ENCODE measurements around the gene ANKS1B.

The ANKS1B gene

DNA sequence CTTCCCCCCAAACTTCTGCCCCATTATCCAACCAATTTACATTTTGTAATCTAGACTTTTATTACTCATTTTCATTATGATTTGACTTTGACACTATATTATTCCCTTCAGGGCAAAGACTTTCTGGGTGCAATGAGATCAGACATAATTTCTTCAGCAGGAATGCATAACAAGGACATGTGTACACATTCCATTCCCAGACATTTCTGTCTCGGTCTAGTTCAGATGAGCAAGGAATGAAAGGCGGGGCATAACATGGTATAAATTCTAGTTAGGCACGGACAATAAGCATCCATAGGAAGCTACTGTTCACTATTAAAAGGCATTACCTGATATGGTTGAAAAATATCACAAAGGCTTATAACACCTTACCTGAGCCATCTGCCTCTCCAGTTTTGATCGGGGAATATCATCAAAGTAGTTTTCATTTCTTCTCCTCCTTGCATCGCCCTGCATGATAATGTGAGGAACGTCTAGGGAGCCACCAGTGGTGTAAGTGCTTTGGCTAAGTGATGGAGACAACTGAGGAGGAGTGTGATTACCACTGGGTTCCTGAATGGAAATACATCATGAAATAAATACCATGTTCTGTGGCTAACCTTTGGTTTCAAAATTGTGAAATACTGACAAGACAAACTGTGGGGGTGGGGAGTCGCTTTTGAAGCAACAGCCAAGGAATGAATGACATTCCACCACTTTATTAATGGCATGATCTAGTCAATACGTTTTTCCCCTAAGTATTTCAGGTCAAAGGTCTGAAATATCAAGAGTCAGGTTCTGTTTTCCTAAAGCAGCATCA lies 1155.7 kb downstream of the ANKS1B start:
- DNase-seq (ENCODE audit: low read depth, low spot score), result no peak

DNA sequence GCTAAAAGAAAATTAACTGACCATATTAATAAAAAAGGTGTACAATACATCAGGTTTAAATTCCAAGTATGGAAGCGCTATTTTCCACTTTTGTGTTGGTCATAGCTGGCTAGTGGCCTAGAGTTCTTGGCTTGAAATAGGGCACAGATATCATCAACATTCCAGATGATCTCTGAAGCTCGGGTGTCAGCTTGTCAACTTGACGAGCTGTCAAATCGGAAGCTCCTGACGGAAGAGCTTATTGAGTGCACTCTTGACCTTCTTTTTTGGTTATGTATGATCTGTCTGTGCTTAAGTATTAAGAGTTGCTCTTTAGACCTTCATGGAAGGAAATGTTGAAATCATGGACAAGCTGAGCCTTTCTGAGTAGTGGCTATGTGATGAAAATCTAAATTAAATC lies 1161.7 kb downstream of the ANKS1B start:
- DNase-seq (ENCODE audit: low read depth, low spot score), result no peak

DNA sequence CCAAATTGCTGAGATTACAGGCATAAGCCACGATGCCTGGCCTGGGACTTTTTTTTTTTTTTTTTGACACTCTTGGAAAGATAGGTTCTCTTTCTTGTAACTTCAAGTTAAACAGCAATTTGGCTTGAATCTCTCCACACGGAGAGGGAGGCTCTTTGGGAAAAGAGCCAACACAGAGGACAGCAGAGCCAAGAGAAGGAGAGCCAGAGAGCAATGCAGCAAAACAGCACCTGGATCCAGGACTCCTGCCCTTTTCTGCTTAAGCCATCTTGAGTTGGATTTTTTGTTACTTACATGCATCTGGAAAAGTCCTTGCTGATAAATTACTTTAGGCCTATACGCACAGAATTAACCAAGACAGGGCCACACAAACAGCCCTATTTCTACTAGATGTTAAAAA lies 1162.9 kb downstream of the ANKS1B start:
- DNase-seq (ENCODE audit: low read depth, low spot score), result no peak

DNA sequence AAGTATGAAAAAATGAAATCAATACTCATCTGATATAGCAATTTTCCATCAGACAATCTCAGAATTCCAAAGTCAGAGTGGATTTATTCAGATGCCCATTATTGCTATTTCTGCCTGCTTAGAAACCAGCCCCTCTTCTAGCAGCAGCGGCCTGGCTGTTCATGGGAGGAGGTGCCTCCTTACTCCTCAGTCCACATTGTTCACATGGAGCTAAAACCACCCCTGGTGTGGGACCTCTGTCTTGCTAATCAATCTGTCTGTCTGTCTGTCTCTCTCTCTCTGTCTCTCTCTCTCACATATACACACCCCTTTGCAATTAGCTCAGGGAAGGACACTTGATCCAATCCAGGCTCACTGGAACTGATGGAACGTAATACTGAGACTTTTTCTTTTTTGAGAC lies 1163.5 kb downstream of the ANKS1B start:
- no peak for DNase-seq (ENCODE audit: low read depth, low spot score)

DNA sequence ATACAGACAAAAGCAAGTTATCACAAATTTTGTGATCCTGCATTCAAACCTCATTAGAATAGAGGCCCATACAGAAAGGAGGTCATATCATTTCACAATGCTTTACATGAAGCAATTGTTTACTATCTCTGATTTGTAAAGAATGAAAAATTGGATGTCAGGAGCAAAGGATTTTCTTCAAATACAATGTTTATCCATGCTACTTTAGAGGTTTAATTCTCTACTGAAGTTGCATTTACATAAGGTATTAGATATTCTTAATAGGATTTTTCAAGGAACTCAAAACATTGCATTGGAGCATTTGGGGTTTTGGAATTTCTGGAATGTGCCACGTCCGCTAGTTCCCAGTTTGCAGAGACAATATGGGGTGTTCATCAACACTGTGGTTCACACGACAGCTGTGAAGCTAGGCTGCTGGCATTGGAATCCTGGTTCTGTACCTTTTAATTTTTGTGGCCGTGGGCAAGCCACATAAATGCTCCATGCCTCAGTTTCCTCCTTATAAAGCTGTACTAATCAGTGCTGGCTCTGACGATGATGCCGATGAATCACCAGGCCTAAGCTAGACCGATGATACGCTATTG lies 1164.8 kb downstream of the ANKS1B start:
- no peak for DNase-seq (ENCODE audit: low read depth, low spot score)

DNA sequence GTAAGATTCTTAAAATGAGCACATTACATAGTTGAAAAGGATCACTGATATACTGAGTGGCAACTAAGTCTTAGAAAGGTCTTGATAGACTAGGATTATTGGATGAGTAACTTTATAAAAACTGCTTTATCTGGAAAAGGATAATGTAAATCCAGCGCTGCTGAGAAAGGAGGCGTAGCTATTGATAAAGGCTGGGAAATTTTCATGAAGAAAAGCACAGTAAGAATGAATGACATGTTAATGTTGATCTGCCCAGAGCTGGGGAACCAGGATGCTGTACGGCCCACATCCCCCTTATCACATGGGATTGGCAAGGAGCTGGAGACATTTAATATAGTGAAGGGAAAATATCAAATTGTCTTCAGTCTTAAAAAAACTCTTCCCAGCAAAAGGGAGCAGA lies 1165.7 kb downstream of the ANKS1B start:
- DNase-seq (ENCODE audit: low read depth, low spot score), result no peak

DNA sequence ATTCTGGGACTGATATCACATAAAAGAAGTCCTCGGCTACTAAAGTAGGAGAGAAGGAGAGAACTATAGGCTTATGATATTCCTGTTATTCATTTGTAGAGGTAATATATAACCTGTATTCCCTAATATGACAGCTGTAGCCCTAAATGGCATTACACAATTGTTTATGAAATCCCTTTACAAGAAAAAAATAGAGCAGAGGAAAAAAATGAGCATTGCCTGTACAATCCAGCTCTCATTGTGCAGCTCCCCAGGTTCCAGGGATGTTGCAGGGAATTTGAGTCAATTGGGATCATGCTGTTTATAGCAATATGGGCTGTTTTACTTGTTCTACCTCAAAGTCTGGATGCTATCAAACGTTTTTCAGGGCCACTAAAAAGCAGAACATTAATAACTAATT lies 1166.5 kb downstream of the ANKS1B start:
- DNase-seq (ENCODE audit: low read depth, low spot score), result no peak

DNA sequence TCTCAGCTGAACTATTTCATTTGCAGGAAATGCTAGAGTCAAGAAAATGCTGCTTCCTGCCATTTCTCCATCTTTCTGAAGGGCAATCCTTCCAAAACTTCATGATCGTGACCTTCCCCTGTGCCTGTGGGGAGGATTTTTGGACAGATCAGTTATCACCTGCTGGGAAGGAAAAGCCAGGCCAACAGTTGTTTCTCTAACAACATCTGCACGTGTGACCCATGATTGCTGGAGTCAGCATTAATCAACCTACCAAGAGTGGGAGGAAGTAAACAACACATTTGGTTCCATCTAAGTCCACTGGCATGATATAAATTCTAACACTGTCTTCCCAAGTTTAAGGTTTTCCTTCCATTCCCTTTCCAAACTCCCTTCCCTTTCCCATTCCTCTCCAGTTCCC lies 1167.0 kb downstream of the ANKS1B start:
- DNase-seq (ENCODE audit: low read depth, low spot score), result no peak

DNA sequence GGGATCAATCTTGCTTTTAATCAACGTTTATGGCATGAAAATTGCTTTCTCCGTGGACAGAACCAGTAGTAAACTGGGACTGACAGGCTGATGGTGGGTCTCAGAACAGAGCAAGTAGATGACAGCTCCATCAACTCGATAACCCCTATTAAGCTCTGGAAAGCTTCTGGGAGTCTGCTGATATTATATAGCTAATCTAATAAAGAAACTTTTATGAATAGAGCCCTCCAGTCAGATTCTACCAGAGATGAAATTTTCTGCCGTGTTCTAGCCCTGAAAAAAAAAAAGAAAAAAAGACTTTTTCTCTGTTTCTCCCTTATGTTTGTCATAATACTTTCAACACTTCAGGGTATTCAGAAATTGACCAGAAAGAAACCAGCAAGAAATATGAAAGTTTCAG lies 1168.0 kb downstream of the ANKS1B start:
- no peak for DNase-seq (ENCODE audit: low read depth, low spot score)

DNA sequence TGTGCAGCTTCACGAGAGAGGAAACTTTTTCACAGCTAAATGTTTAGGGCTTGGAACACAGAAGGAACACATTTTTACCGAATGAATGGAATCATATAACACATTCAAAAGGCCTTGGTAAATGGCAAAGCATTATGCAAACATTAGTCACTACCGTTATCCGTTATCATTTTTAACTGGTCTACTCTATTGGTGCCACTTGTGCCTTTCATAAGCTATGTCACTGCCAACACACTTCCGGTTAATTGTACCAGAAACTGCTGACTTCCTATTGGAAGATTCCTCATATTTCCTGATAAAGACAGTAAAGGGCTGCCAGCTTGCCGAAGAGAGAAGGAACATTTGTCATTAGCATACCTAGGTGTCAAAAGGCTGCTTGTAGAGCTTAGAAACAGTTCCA lies 1170.5 kb downstream of the ANKS1B start:
- no peak for DNase-seq (ENCODE audit: low read depth, low spot score)

DNA sequence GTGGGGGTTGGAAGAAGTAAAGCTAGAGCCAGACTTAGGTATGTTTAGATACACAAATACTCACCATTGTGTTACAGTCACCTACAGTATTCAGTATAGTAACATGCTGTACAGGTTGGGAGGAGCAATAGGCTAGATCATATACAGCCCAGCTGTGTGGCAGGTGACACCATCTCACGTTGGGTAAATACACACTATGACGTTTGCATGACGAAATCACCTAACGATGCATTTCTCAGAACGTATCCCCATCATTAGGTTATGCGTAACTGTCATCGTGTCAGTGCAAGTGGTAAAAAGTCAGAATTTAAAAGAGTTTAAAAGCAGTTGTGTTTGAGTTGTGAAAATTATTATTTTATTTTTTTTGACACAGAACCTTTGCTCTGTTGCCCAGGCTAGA lies 1172.5 kb downstream of the ANKS1B start:
- no peak for DNase-seq (ENCODE audit: low read depth, low spot score)

DNA sequence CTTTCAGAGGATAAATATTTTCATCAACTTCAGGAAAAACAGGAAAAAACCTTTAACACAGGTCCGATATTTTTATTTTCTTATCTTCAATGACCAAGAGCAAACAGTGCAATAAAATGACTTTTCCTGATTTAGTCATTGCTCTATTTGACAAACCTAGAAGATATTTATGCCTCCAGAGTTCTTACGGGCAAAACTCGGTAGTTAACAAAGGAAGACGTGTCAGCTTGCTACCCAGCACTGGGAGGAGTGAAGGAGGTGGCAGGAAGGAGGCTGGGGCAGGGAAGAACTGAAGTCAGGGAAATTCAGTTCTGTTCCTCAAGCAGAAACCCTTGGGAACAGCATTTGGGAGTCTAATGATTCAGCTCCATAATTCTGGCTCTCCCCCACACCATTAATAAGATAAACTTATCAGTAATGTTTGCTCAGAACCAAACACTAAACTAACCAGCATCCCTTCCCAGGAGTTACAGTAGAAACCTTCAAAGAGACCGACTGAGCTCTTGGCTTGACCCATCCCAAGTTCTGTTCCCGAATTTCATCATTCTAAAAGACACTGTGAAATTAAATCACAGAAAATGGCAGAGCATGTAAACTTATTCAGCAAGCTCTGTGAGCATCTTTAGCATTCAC lies 1176.4 kb downstream of the ANKS1B start:
- no peak for DNase-seq (ENCODE audit: low read depth, low spot score)

DNA sequence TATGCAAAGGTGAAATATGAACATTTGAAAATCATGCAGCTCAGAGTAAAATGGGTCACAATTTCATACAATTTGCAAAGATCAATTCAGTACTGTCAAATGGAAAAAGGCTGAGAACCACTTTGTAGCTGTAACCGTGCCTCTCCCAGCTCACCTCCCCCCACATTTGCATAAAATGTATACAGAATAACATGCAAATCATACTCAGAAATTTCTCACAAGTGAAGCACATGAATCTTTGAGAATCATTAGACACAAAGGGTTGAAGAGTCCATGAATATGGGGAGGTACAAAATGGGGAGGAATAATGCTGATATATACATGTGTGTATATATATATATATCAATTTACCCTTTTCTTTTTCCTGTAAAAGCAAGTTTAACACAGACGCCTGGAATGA lies 1177.5 kb downstream of the ANKS1B start:
- DNase-seq (ENCODE audit: low read depth, low spot score), result no peak

DNA sequence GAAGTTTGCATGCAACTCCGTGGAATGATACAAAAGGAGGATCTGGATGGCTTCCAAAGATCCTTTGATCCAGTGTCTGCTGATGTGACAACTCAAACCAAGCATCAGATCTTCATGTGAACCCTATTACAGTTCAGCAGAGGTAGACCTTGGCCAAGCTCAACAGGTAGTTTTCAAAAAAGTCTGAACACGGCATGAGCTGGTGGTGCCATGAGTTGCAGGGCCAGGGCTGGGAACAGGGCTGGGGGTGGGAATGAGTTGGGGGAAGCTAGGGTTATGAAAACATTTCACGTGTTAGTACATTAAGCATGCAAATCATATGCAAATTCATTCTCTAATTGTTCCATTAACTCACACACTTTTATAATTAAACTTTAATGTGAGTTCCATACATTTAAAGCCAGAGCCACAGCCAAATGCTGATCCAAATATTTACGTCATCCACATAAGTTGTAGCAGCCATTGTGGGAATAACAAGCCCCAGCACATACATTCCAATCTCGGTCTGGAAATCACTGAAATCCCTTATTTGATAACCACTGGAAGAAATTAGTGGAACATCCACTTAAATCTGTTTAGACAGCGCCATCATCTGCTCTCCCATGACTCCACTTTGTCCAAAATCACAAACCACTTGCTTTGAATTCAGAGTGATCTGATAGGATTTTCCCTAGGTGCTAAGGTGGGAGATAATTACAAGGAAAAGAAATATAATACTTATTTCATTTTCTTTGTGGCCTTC lies 1181.1 kb downstream of the ANKS1B start:
- no peak for DNase-seq (ENCODE audit: low read depth, low spot score)

DNA sequence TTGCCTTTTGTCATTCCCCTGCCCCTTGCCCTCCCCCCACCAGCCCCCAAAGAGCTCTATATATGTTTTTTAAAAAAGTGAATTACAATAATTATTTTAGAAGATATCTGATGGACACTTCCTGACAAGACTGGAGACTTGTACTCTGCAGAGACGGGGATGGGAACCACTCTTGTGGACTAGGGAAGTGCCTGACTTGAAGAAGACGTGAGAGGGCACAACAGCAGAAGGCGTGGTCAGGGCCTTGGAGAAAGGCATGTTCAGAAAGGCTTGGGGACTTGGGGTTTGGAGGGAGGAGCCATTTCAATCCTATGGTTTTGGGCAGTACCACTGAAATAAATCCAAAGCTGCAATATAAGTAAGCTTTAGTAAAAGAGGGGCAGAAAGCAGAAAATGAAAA lies 1184.9 kb downstream of the ANKS1B start:
- DNase-seq (ENCODE audit: low read depth, low spot score), result no peak

DNA sequence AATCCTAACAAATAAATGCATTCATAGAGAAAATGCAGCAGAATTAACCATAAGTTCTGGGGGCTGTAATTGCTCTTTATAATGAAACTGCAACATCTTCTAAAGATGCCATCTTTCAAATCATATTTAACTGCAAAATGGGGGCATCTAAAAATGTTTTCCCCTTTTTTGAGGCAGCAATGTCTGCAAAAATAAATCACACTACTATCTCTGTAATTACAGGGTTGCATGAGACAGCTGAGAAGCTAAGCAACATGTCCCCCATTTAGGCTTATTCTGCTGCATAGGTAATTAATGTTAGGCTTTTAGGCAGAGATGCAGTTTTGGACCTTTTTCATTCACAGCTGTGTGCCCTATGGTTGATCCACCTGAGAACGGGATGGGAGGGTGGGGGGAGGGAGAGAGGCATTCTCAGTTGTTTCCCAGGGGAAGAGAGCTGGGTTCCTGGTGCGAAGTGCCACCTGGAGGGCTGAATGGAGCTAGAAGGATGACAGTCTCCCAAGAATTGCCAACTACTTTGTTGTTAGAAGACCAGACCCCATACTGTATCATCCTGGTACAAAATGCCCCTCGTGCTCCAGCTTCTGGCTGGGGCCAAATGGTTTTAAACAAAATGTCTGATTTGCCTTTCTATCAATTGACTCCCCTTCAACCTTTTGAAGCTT lies 1185.5 kb downstream of the ANKS1B start:
- DNase-seq (ENCODE audit: low read depth, low spot score), result no peak

DNA sequence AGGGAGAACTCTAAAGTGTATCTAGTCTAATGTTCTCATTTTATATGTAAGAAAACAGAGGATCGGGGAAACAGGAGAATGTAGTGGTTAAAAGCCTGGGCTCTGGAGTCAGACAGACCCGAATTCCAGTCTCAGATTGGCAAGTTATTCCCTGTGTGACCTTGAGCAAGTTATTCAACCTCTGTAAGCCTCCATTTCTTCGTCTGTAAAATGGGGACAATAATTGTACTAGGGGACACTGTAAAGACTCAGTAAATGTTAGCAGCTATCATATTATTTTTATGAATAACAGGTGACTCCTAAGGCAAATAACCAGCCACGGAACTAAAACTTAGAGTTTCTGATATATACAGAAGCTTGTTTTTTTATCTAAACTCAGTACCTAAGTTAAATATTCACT lies 1187.5 kb downstream of the ANKS1B start:
- DNase-seq (ENCODE audit: low read depth, low spot score), result no peak

DNA sequence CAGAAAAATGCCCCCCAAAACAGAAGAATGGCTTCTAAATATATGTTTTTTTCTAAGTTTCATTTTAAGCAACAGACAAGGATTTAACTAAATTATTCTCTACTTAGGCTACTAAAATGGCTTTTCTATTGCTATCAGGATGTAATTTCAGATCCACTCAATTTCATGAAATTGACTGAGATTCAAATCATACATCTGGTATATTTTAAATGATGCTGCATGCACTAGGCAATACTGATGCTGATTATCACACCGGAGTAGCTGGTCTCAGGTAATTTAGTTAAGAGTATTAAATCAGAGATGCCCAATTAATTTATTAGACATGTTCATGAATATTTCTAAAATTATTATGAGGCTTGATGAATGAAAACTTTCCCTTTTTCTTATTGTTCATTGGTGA lies 1188.0 kb downstream of the ANKS1B start:
- no peak for DNase-seq (ENCODE audit: low read depth, low spot score)

DNA sequence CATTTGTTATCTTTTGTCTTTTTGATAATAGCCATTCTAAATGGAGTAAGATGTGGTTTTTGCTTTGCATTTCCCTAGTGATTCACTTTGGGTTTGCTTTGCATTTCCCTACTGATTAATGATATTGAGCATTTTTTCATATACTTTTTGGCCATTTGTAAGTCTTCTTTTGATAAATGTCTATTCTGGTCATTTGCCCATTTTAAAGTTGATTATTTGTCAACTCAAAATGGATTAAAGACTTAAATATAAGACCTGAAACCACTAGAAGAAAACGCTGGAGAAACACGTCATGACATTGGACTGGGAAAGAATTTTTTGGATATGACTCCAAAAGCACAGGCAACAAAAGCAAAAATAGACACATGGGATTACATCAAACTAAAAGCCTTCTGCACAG lies 1191.6 kb downstream of the ANKS1B start:
- no peak for DNase-seq (ENCODE audit: low read depth, low spot score)

DNA sequence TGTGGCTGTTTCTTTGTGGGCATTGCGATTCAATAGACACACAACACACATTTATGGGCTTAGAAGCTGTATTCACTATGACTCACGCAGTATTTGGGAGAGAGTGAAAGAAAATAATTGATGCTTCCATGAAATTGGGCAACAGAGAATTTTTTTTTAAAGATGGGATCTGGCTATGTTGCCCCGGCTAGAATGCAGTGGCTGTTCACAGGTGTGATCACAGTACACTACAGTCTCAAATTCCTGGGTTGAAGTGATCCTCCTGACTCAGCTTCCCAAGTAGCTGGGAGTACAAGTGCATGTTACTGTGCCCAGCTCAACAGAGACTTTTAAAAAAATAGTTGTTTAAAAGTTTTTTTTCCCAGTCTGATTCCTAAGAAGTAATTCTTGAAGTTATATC lies 1193.3 kb downstream of the ANKS1B start:
- no peak for DNase-seq (ENCODE audit: low read depth, low spot score)

DNA sequence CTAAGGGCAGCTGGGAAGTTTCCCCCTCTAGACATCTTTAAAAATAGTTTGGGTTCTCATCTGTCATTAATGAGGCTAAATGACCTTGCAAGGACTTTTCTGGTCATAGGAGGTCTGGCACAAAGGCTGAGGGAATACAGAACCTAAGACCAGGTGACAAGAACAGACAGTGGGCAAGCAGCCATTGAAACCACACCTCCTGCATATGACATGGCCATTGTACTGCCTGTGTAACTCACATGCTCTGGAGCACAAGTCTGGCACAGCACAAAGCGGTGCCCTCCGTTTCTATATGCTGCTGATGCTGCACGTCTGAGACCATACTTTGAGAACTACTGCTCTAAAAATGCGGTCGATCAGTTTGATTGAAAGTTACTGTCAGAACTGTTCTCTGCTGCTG lies 1196.3 kb downstream of the ANKS1B start:
- DNase-seq (ENCODE audit: low read depth, low spot score), result no peak

DNA sequence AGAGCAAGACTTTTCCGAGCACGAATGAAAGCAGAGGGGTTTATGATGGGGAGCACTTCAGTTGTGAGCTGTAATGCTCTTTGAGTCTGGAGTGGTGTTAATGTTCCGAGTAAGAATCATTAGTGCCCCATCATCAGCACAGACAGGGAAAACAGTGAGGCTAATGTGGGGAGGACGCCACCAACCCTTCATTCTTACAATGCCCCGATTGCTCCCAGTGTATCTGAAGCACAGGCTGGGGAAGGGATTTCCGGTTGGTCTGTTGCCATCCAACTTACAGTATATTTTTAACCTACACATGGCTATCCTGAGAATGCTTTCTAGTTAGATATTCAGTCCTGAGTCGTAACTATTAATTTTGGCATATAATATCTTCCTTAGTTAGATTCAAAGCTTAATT lies 1198.1 kb downstream of the ANKS1B start:
- DNase-seq (ENCODE audit: low read depth, low spot score), result no peak

All from activated CD4-positive, CD25-positive, alpha-beta regulatory T cell treated with anti-CD3 and anti-CD28 coated beads, Interleukin-2, amount 50 U/mL, for 16 hours (primary cell).